Large intestine (tissue), 3 donors: ENCODE data around the gene PTGES. TPM values are rescaled to one million over a fixed set of nuclear protein-coding genes. Genes with fewer than 3 reads are reported as not detected.
A peak's percentile ranks its signal among the peaks of the same experiment; 100 is the strongest.
"Not testable (repeated sequence)": the region's sequence is repeated elsewhere in the genome, so short reads cannot be mapped to it uniquely, and the experiment has no call there.

Experiments
- DNase-seq, 2 donors: peaks; one replicate each; pipeline versions ENCODE4 v3.0.0 to v3.0.0-alpha.2; 2013
- H3K27ac ChIP-seq: one replicate; pipeline ENCODE4 v1.5.1; 2013; ENCODE audit warnings: low read length
- H3K27me3 ChIP-seq: 2 replicates; pipeline ENCODE4 v1.6.1; 2013; ENCODE audit warnings: low read length; ENCODE audit not compliant: control insufficient read depth, insufficient read depth
- H3K36me3 ChIP-seq: 2 replicates; pipeline ENCODE4 v1.6.1; 2013; ENCODE audit warnings: low read length; ENCODE audit not compliant: control insufficient read depth, insufficient read depth
- H3K4me1 ChIP-seq: one replicate; pipeline ENCODE4 v1.6.1; 2013; ENCODE audit warnings: low read length; ENCODE audit not compliant: control insufficient read depth, insufficient read depth
- H3K4me3 ChIP-seq: one replicate; pipeline ENCODE4 v1.5.1; 2013; ENCODE audit warnings: low read length
- H3K9me3 ChIP-seq: one replicate; pipeline ENCODE4 v1.6.1; 2013; ENCODE audit warnings: mild to moderate bottlenecking, low read depth, low read length, moderate library complexity; ENCODE audit not compliant: control insufficient read depth
- WGBS: methylation state at CpG from one replicate; pipeline ENCODE4 v1.1.5; 2013; ENCODE audit warnings: low lambda C conversion rate; ENCODE audit not compliant: insufficient coverage; 5-methylcytosine and 5-hydroxymethylcytosine counted together
- polyA plus RNA-seq: library from polyadenylated mRNA; unstranded; fragments of 120-200 nt; gene quantifications from one replicate; pipeline ENCODE4 v1.2.1, GENCODE V29; 2013

Gene PTGES
- polyA plus RNA-seq, 1 donor = 4.9 TPM

DNA sequence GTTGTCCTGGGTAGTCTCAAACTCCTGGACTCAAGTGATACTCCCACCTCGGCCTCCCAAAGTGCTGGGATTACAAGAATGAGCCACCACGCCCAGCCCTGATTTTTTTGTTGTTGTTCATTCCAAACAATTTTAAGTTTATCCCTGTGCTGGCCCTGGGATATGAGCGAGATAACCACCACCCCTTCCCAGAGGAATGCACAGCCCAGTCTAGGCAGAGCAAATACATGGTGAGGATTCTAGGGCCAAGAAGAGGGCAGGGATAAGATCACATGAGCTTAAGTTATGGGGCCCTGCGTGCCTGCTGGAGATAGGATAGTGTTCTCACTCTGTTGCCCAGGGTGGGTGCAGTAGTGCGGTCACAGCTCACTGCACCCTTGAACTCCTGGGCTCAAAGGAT lies 29.1 kb upstream of the PTGES start:
- no peak for DNase-seq
- Histone ChIP-seq H3K36me3 (no peaks in the 10 kb centered on the region), H3K9me3 (no peaks in the 10 kb centered on the region), H3K27ac (no peak overlapping the region), H3K4me3 (no peak overlapping the region), H3K4me1 (peaks cover under 1% of the 10 kb centered on the region), H3K27me3 (no peaks in the 10 kb centered on the region)
- WGBS = no CpG with 5 or more reads among the region's 5 CpGs

DNA sequence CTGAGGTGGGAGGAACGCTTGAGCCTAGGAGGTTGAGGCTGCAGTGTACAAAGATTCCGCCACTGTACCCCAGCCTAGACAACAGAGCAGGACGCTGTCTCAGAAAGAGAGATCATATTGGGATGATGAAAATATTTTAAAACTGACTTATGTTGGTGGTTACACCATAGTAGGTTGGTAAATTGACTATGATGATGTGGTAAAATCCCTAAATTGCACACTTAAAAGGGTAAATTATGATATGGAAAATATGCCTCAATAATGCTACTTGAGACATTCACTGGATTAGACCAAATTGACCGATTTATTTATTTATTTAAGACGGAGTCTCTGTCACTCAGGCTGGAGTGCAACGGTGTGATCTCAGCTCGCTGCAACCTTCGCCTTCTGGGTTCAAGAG lies 28.3 kb upstream of the PTGES start:
- Histone ChIP-seq H3K4me3 (no peak overlapping the region), H3K9me3 (no peaks in the 10 kb centered on the region), H3K36me3 (no peaks in the 10 kb centered on the region), H3K27me3 (no peaks in the 10 kb centered on the region), H3K27ac (no peak overlapping the region), H3K4me1 (peaks cover 6% of the 10 kb centered on the region)
- no CpG with 5 or more reads among the region's 8 CpGs for WGBS
- no peak for DNase-seq

DNA sequence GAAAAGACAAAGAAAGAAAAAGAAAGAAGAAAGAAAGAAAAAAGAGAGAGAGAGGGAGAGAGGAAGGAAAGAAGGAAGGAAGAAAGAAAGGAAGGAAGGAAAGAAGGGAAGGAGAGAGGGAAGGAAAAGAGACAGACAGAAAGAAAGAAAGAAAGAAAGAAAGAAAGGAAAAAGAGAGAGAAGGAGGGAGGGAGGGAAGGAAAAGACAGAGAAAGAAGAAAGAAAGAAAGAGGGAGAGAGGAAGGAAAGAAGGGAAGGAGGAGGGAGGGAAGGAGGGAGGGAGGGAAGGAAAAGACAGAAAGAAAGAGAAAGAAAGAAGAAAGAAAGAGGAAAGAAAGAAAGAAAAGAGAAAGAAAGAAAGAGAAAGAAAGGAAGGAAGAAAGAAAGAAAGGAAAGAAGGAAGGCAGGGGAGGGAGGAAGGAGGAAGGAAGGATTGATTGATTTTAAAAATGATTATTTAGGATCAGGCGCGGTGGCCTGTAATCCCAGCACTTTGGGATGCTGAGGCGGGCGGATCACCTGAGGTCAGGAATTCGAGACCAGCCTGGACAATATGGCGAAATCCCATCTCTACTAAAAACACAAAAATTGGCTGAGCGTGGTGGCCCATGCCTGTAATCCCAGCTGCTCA lies 26.8 kb upstream of the PTGES start:
- peaks cover 6% of the 10 kb centered on the region for H3K4me1 ChIP-seq
- H3K27me3 ChIP-seq = no peaks in the 10 kb centered on the region
- no peak overlapping the region for H3K27ac ChIP-seq
- no peak for DNase-seq
- H3K36me3 ChIP-seq = no peaks in the 10 kb centered on the region
- no peaks in the 10 kb centered on the region for H3K9me3 ChIP-seq
- WGBS = no CpG with 5 or more reads among the region's 7 CpGs
- H3K4me3 ChIP-seq = no peak overlapping the region

DNA sequence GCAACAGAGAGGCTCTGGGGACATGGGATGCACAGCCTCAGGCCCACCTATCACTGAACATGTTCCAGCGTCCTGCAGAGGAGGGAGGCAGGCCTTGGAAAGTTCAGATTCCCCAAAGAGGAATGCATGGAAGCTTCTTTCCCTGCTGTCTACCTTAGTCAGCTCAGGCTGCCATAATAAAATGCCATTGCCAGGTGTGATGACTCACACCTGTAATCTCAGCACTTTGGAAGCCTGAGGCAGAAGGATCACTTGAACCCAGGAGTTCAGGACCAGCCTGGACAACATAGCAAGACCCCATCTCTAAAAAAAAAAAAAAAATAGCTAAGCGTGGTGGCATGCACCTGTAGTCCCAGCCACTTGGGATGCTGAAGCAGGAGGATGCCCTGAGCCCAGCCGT lies 25.6 kb upstream of the PTGES start:
- peaks cover 11% of the 10 kb centered on the region for H3K4me1 ChIP-seq
- no peak for DNase-seq
- no CpG with 5 or more reads among the region's 3 CpGs for WGBS
- H3K27ac ChIP-seq = no peak overlapping the region
- H3K27me3 ChIP-seq = no peaks in the 10 kb centered on the region
- H3K36me3 ChIP-seq = no peaks in the 10 kb centered on the region
- no peak overlapping the region for H3K4me3 ChIP-seq
- H3K9me3 ChIP-seq = no peaks in the 10 kb centered on the region

DNA sequence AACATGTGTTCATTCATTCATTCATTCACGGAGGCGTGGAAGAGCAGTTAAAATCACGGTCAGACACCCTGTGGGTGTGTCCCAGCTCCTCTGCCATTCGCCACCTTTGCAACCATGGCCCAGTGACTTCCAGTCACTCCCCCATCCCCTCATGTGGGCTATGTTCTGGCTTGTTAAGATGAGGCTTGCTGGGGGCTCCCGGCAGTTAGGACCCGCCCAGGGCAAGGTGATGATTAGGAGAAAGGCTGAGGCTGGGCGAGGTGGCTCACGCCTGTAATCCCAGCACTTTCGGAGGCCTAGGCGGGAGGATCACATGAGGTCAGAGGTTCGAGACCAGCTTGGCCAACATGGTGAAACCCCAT lies 24.9 kb upstream of the PTGES start:
- Histone ChIP-seq H3K4me1 (peaks cover 12% of the 10 kb centered on the region), H3K4me3 (no peak overlapping the region), H3K9me3 (no peaks in the 10 kb centered on the region), H3K27me3 (no peaks in the 10 kb centered on the region), H3K27ac (peak overlapping the region; percentile 36), H3K36me3 (no peaks in the 10 kb centered on the region)
- no peak for DNase-seq
- no CpG with 5 or more reads among the region's 11 CpGs for WGBS

DNA sequence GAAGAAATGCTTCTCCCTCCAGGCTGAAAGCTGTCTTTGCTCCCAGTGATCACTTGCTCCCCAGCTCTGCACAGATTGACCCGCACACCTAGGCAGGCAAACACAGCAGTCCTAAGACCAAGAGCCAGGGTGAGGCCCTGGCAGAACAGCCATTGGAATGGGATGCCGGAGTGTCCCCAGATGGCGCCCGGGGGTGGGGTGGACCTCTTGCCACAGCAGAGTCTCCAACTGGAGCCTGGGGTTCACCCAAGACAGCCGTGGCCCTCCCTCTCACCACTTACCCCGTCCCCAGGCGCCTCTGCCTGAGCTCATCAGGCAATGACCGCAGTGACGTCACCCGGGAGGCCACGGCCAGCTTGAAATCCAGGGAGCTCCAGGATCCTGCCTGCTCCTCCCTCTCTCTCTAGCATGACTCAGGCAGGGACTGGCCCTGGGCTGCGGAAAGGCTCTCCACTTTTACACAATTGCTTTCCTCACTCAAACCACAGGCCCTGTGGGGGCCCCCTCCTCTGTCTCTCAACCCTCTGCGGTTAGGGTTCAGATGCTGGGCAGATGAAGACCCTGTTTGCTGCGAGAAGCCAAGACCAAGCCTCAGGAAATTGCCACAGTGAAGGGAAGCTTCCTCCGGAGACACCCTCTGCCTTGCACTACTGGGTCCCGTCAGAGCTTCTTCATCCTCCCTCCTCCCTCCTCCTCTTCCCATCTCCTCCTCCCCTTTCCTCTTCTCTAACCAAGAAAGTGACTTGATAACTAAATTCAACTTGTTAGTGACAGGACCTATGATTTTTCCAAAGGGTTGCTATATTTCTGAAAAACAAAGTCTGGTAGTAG lies 24.3 kb upstream of the PTGES start:
- Histone ChIP-seq H3K4me3 (no peak overlapping the region), H3K4me1 (peaks cover 12% of the 10 kb centered on the region), H3K36me3 (no peaks in the 10 kb centered on the region), H3K9me3 (no peaks in the 10 kb centered on the region), H3K27me3 (no peaks in the 10 kb centered on the region), H3K27ac (peak overlapping the region; percentile 71)
- DNase-seq = peak; percentile 78 to 85
- WGBS = no CpG with 5 or more reads among the region's 16 CpGs

DNA sequence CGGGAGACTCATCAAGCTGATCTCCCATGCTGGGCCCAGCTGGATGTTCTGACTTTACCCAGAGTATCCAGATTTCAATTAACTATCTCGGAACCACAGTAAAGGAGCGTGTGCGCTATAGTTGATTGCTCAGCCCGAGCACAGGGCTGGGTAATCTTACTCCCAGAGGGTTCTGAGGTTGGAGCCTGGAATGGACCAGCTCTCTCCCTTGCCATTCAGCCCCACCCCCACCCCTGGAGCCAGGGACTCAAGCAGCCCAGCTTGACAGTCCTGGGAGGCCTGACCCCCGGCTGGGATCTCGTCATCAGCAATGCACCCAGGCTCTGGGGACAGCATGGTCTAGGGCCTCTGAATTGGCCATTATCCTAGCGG lies 23.7 kb upstream of the PTGES start:
- Histone ChIP-seq H3K4me1 (peaks cover 12% of the 10 kb centered on the region), H3K27me3 (no peaks in the 10 kb centered on the region), H3K4me3 (no peak overlapping the region), H3K36me3 (no peaks in the 10 kb centered on the region), H3K9me3 (no peaks in the 10 kb centered on the region), H3K27ac (peak overlapping the region; percentile 71)
- WGBS = no CpG with 5 or more reads among the region's 8 CpGs
- DNase-seq = no peak

DNA sequence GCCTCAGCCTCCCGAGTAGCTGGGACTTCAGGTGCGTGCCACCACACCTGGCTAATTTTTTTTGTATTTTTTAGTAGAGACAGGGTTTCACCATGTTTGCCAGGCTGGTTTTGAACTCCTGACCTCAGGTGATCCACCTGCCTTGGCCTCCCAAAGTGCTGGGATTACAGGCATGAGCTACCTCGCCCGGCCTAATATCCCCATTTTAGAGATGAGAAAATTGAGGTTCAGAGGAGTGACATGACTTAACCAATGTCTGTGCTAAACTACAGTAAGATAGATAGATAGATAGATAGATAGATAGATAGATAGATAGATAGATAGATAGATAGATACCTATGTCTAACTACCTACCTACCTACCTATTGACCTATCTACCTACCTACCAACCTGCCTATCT lies 23.3 kb upstream of the PTGES start:
- no CpG with 5 or more reads among the region's 4 CpGs for WGBS
- not testable (repeated sequence) for H3K36me3 ChIP-seq, H3K9me3 ChIP-seq, H3K4me3 ChIP-seq, DNase-seq, H3K27me3 ChIP-seq
- peak overlapping the region; percentile 71 for H3K27ac ChIP-seq
- peaks cover 12% of the 10 kb centered on the region for H3K4me1 ChIP-seq

DNA sequence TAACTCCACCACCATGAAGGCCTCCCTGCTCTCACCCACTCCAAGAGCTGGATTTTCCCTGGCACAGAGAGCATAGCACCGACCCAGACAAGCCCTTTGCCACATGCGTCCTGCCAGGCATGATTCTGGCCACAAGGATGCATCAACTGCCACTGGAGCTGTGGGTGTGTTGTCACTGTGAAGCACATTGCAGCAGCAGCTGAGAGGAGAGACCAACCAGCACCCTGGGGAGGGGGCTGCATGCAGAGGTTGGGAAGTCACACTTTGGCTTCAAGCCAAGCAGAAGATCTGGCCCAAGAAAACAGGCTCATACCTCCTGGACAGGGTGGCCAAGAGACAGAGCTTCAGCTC lies 22.6 kb upstream of the PTGES start:
- no CpG with 5 or more reads among the region's 2 CpGs for WGBS
- Histone ChIP-seq H3K4me3 (no peak overlapping the region), H3K36me3 (no peaks in the 10 kb centered on the region), H3K4me1 (peaks cover 12% of the 10 kb centered on the region), H3K9me3 (no peaks in the 10 kb centered on the region), H3K27ac (no peak overlapping the region), H3K27me3 (no peaks in the 10 kb centered on the region)
- DNase-seq = no peak

DNA sequence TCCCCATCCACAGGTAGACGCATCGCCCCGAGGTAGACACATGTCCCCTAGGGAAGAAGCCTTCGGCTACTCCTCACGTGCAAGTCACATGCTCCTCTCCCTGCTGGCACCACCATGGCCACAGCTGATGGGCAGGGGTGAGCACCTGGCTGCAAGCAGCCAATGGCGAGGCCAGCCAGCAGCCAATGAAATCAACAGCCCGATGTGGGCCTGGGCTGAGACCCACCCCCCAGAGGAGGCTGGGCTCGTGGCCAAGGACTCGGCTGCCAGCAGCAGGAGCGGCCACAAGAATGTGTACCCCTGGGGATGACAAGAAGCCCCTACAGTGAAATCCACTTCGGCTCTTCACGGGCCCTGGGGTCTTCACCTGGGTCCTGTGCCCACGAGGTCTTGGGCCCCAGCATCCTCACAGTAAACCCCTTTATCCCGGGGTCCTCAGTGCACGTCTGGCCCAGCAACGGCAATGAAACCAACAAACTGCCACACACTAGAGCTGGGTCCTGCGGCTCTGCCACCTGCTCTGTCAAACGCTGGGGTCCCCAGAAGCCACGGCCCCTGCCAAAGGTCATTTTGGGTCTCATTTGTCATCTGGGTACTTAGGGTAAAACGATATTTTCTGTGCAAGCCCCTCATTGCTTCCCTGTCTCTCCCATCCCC lies 22.1 kb upstream of the PTGES start:
- Histone ChIP-seq H3K4me3 (no peak overlapping the region), H3K27ac (no peak overlapping the region), H3K4me1 (peaks cover 12% of the 10 kb centered on the region), H3K9me3 (no peaks in the 10 kb centered on the region), H3K27me3 (no peaks in the 10 kb centered on the region), H3K36me3 (no peaks in the 10 kb centered on the region)
- no CpG with 5 or more reads among the region's 20 CpGs for WGBS
- DNase-seq = no peak
